ENCODE measurements around the gene C19orf44.
"Not testable (repeated sequence)": the region's sequence is repeated elsewhere in the genome, so short reads cannot be mapped to it uniquely, and the experiment has no call there.

The C19orf44 gene

GRCh38 chr19:16541526-16542044, 45.4 kb downstream of the C19orf44 start:
- DNase-seq = no peak

- DNase-seq = peak; percentile 94 to 95
These were observed 46.1 kb downstream of the C19orf44 start, which contains the start of gene CHERP for GRCh38 chr19:16542045-16542909. CHERP (minus strand) TSS chr19:16542437; CDS start chr19:16542378, 59 bp downstream.

GRCh38 chr19:16542910-16543472, 46.8 kb downstream of the C19orf44 start:
- DNase-seq = no peak

GRCh38 chr19:16543734-16544133, 47.5 kb downstream of the C19orf44 start:
- DNase-seq = not testable (repeated sequence)

GRCh38 chr19:16544473-16545231, 48.5 kb downstream of the C19orf44 start:
- DNase-seq = no peak

GRCh38 chr19:16548956-16549355, 52.8 kb downstream of the C19orf44 start:
- DNase-seq = no peak

GRCh38 chr19:16551902-16552301, 55.7 kb downstream of the C19orf44 start:
- not testable (repeated sequence) for DNase-seq

- DNase-seq = no peak
These were observed 58.6 kb downstream of the C19orf44 start for GRCh38 chr19:16554776-16555175.

GRCh38 chr19:16559780-16560276, 63.6 kb downstream of the C19orf44 start:
- DNase-seq = no peak

- DNase-seq = no peak
These were observed 65.2 kb downstream of the C19orf44 start for GRCh38 chr19:16561382-16561781.

GRCh38 chr19:16562608-16563025, 66.4 kb downstream of the C19orf44 start:
- DNase-seq = no peak

- no peak for DNase-seq
These were observed 68.6 kb downstream of the C19orf44 start for GRCh38 chr19:16564842-16565241.

GRCh38 chr19:16566161-16566560, 70.0 kb downstream of the C19orf44 start:
- DNase-seq = peak; percentile 88 to 91

- DNase-seq = no peak
These were observed 70.5 kb downstream of the C19orf44 start for GRCh38 chr19:16566702-16567101.

- DNase-seq = no peak
These were observed 73.6 kb downstream of the C19orf44 start for GRCh38 chr19:16569609-16570320.
